Ovary (tissue), 3 donors: Measurements from ENCODE around the gene PCGF6.

ENCODE experiments used
- CTCF ChIP-seq, 3 donors: fragments of 450-650 bp in 2 of 3; fragments of 200-600 bp in 1 of 3; IDR thresholded peaks; one replicate each; pipeline versions ENCODE4 v1.5.1 to v1.8.0; 2016 to 2022; ENCODE audit warnings: antibody characterized with exemption in 3 of 3, mild to moderate bottlenecking in 1 of 3
- EP300 ChIP-seq: sonication (generic); formaldehyde crosslinking; IDR thresholded peaks from one replicate; pipeline ENCODE4 v1.6.1; 2017; ENCODE audit warnings: antibody characterized with exemption
- donor health status: DM: no; HTN: no; CAD: no.

GRCh38 chr10:103307594-103307993 is 43.3 kb downstream of the PCGF6 start:
- no peak for TF ChIP-seq CTCF (IDR thresholded peaks at IDR 0.05)
- no peak for TF ChIP-seq EP300
